HG03442 (cell line): ENCODE measurements around the gene HLA-DMB.
A peak's percentile ranks its signal among the peaks of the same experiment; 100 is the strongest.

Experiments
- ATAC-seq: cut with Tn5 transposase; IDR thresholded peaks from one replicate; pipeline ENCODE4 v1.9.1; 2021; ENCODE audit warnings: mild to moderate bottlenecking, moderate library complexity; ENCODE audit not compliant: unreplicated experiment

The HLA-DMB gene

GRCh38 chr6:32972353-32973143, 31.7 kb upstream of the HLA-DMB start:
- no peak for ATAC-seq

- ATAC-seq = peak; percentile 46
These were observed 30.9 kb upstream of the HLA-DMB start for GRCh38 chr6:32971581-32972352.

GRCh38 chr6:32971242-32971580, 30.4 kb upstream of the HLA-DMB start:
- ATAC-seq = no peak

GRCh38 chr6:32970413-32971241, 29.8 kb upstream of the HLA-DMB start:
- no peak for ATAC-seq

GRCh38 chr6:32969685-32970412, 29.0 kb upstream of the HLA-DMB start:
- ATAC-seq = no peak

- no peak for ATAC-seq
These were observed 28.2 kb upstream of the HLA-DMB start for GRCh38 chr6:32968867-32969684.

- ATAC-seq = peak; percentile 24
These were observed 27.5 kb upstream of the HLA-DMB start, which contains the start of gene BRD2 for GRCh38 chr6:32968093-32968866. Gene BRD2, plus strand, starts transcription at chr6:32968594. Its CDS starts 4,305 bp downstream, at chr6:32972899.

- no peak for ATAC-seq
These were observed 26.6 kb upstream of the HLA-DMB start for GRCh38 chr6:32967151-32968091.

- no peak for ATAC-seq
These were observed 23.9 kb upstream of the HLA-DMB start for GRCh38 chr6:32964776-32965175.

- ATAC-seq = no peak
These were observed 23.0 kb upstream of the HLA-DMB start for GRCh38 chr6:32963866-32964265.

GRCh38 chr6:32962213-32962826, 21.5 kb upstream of the HLA-DMB start:
- ATAC-seq = no peak

GRCh38 chr6:32960563-32960962, 19.7 kb upstream of the HLA-DMB start:
- ATAC-seq = no peak

GRCh38 chr6:32956176-32956575, 15.3 kb upstream of the HLA-DMB start:
- no peak for ATAC-seq

GRCh38 chr6:32954986-32955802, 14.4 kb upstream of the HLA-DMB start:
- ATAC-seq = no peak

GRCh38 chr6:32954267-32954666, 13.4 kb upstream of the HLA-DMB start:
- ATAC-seq = no peak

- no peak for ATAC-seq
These were observed 12.9 kb upstream of the HLA-DMB start for GRCh38 chr6:32953775-32954174.
